Psoas muscle (tissue), 8 donors: ENCODE measurements around the gene KIF16B. TPM values are rescaled to one million over a fixed set of nuclear protein-coding genes. Genes with fewer than 3 reads are reported as not detected.

Experiments used
- ATAC-seq, 4 donors: fragments of 200-7000 bp; cut with Tn5 transposase; one replicate each; pipeline ENCODE4 v1.9.1; 2020; ENCODE audit warnings: moderate library complexity in 3 of 4, mild to moderate bottlenecking in 2 of 4
- DNase-seq, 2 donors: peaks; one replicate each; pipeline ENCODE4 v3.0.0-alpha.2; 2020
- H3K27ac ChIP-seq: fragments of 200-600 bp; one replicate; pipeline ENCODE4 v1.8.0; 2022
- H3K27me3 ChIP-seq, 3 donors: fragments of 200-600 bp in 1 of 3; one replicate each; pipeline versions ENCODE4 v1.6.1 to v1.8.0; 2013 to 2022; ENCODE audit warnings: low read length in 2 of 3, mild to moderate bottlenecking in 2 of 3, moderate library complexity in 1 of 3; ENCODE audit not compliant: insufficient read depth in 3 of 3
- H3K36me3 ChIP-seq, 2 donors: fragments of 200-600 bp in 1 of 2; one replicate each; pipeline versions ENCODE4 v1.6.1 to v1.8.0; 2013 to 2022; ENCODE audit warnings: low read depth in 1 of 2, mild to moderate bottlenecking in 1 of 2, moderate library complexity in 1 of 2; ENCODE audit not compliant: insufficient read depth in 1 of 2
- H3K4me1 ChIP-seq: fragments of 200-600 bp; one replicate; pipeline ENCODE4 v1.8.0; 2022
- H3K4me3 ChIP-seq: fragments of 200-600 bp; one replicate; pipeline ENCODE4 v1.8.0; 2022; ENCODE audit warnings: mild to moderate bottlenecking
- H3K9me3 ChIP-seq: fragments of 200-600 bp; one replicate; pipeline ENCODE4 v1.8.0; 2022
- CTCF ChIP-seq: fragments of 200-600 bp; IDR thresholded peaks from one replicate; pipeline ENCODE4 v1.8.0; 2022; ENCODE audit warnings: antibody characterized with exemption
- WGBS, 3 donors: extraction: QIAGEN DNeasy Blood & Tissue Kit; methylation state at CpG; one replicate each; pipeline versions ENCODE4 v1.1.6 to v1.1.7; 2013; 5-methylcytosine and 5-hydroxymethylcytosine counted together
- intact Hi-C, 2 donors: fragments of 100-400 bp; cut with DNase I; formaldehyde crosslinking; loops; one replicate each; pipeline versions ENCODE4 v1.11.0 to v1.14.2; 2022
- polyA plus RNA-seq, 3 donors: library from polyadenylated mRNA; stranded (reverse); fragments of 200-250 nt; gene quantifications; one replicate each; pipeline ENCODE4 v1.2.3, GENCODE V29; 2013
- total RNA-seq, 4 donors: library from RNA; stranded (reverse); fragmentation: NEBNext Ultra II Directional in 2 of 4; extraction: Animal tissue kit (Norgen Biotek cat#: 25700) in 2 of 4; gene quantifications; one replicate each; pipeline versions ENCODE4 v1.2.1 to v1.2.4, GENCODE V29; 2021 to 2023
- donor health status: healthy with polysubstance abuse.
- donor health status: DM: no; HTN: no; CAD: no; lungs with moderate emphysema.
- donor health status: Bipolar disorder and iron deficiency.
- donor health status: healthy.
- donor health status: DM: yes; HTN: yes; CAD: no.
- donor health status: DM: no; HTN: no; CAD: no.
- donor health status: DM: no; HTN: no; CAD: no.
- donor health status: DM: yes; HTN: yes; CAD: no.

KIF16B gene
- total and polyA plus RNA-seq, 7 donors: 18.1 to 30.6 (median 24.1) TPM

- peak; percentile 91 to 99 (median 96) for ATAC-seq
- H3K27ac ChIP-seq: peak overlapping the region; percentile 64
- peaks cover 3 to 7% of the 10 kb centered on the region in 2 donors for H3K36me3 ChIP-seq
- H3K9me3 ChIP-seq: no peaks in the 10 kb centered on the region
- peak in 1 of 2 donors; percentile 62 for DNase-seq
- no peaks in the 10 kb centered on the region for H3K27me3 ChIP-seq
- no peak overlapping the region for H3K4me3 ChIP-seq
- intact Hi-C loops: no loop called here
- H3K4me1 ChIP-seq: peaks cover 17% of the 10 kb centered on the region
- TF ChIP-seq CTCF: no peak
- WGBS, 3 donors: 52 to 76% (median 55%) methylated on average over 11 of the region's 11 CpGs
Observed at GRCh38 chr20:16368645-16369292, 204.5 kb downstream of the KIF16B start.

GRCh38 chr20:16367948-16368560 lies 205.2 kb downstream of the KIF16B start:
- intact Hi-C loops: no loop called here
- Histone ChIP-seq H3K27me3 (no peaks in the 10 kb centered on the region), H3K9me3 (no peaks in the 10 kb centered on the region), H3K36me3 (peaks cover 0 to 7% of the 10 kb centered on the region in 2 donors), H3K4me3 (no peak overlapping the region), H3K27ac (peak overlapping the region; percentile 64), H3K4me1 (peaks cover 17% of the 10 kb centered on the region)
- DNase-seq (no peak), ATAC-seq (peak; percentile 53 to 75 (median 64))
- TF ChIP-seq CTCF: no peak
- 69 to 75% (median 70%) methylated on average over 14 of the region's 14 CpGs for WGBS, 3 donors

GRCh38 chr20:16366529-16366928 lies 206.7 kb downstream of the KIF16B start:
- Histone ChIP-seq H3K4me3 (no peak overlapping the region), H3K36me3 (peaks cover 0 to 6% of the 10 kb centered on the region in 2 donors), H3K27ac (no peak overlapping the region), H3K9me3 (no peaks in the 10 kb centered on the region), H3K4me1 (peaks cover 17% of the 10 kb centered on the region), H3K27me3 (no peaks in the 10 kb centered on the region)
- WGBS, 3 donors: 44 to 65% (median 57%) methylated on average over 5 of the region's 5 CpGs
- no peak for DNase-seq
- ATAC-seq: no peak
- intact Hi-C loops: no loop called here
- no peak for TF ChIP-seq CTCF

- 59 to 79% (median 66%) methylated on average over 5 of the region's 5 CpGs for WGBS, 3 donors
- intact Hi-C loops: no loop called here
- Histone ChIP-seq H3K4me3 (no peak overlapping the region), H3K4me1 (peaks cover 13% of the 10 kb centered on the region), H3K36me3 (no peaks in the 10 kb centered on the region), H3K27ac (no peak overlapping the region), H3K27me3 (no peaks in the 10 kb centered on the region), H3K9me3 (no peaks in the 10 kb centered on the region)
- TF ChIP-seq CTCF: no peak
- no peak for ATAC-seq
- no peak for DNase-seq
Observed at GRCh38 chr20:16364320-16364687, 208.9 kb downstream of the KIF16B start.
